ENCODE data around the gene ZNF385B.

Gene ZNF385B

GRCh38 chr2:179602452-179602851 is 259.0 kb downstream of the ZNF385B start:
- Mint-ChIP-seq H3K27me3 (no peaks in the 10 kb centered on the region), H3K4me1 (no peaks in the 10 kb centered on the region), H3K36me3 (no peaks in the 10 kb centered on the region), H3K4me3 (no peak overlapping the region), H3K27ac (no peak overlapping the region), H3K9me3 (no peaks in the 10 kb centered on the region)
- no peak for ATAC-seq

- Mint-ChIP-seq H3K4me3 (no peak overlapping the region), H3K9me3 (no peaks in the 10 kb centered on the region), H3K4me1 (no peaks in the 10 kb centered on the region), H3K27ac (no peak overlapping the region), H3K27me3 (no peaks in the 10 kb centered on the region), H3K36me3 (no peaks in the 10 kb centered on the region)
- no peak for ATAC-seq
Observed at GRCh38 chr2:179596018-179596417, 265.4 kb downstream of the ZNF385B start.

- H3K4me3 Mint-ChIP-seq, result no peak overlapping the region
- H3K36me3 Mint-ChIP-seq, result no peaks in the 10 kb centered on the region
- no peaks in the 10 kb centered on the region for H3K9me3 Mint-ChIP-seq
- H3K4me1 Mint-ChIP-seq, result no peaks in the 10 kb centered on the region
- H3K27me3 Mint-ChIP-seq, result peaks cover 7% of the 10 kb centered on the region
- ATAC-seq, result no peak
- H3K27ac Mint-ChIP-seq, result no peak overlapping the region
Observed at GRCh38 chr2:179595284-179595683, 266.1 kb downstream of the ZNF385B start.

- Mint-ChIP-seq H3K4me3 (no peak overlapping the region), H3K36me3 (no peaks in the 10 kb centered on the region), H3K27me3 (peaks cover 8% of the 10 kb centered on the region), H3K9me3 (no peaks in the 10 kb centered on the region), H3K27ac (no peak overlapping the region), H3K4me1 (no peaks in the 10 kb centered on the region)
- ATAC-seq, result no peak
Observed at GRCh38 chr2:179594268-179595112, 266.9 kb downstream of the ZNF385B start.

- no peaks in the 10 kb centered on the region for H3K4me1 Mint-ChIP-seq
- H3K9me3 Mint-ChIP-seq, result no peaks in the 10 kb centered on the region
- H3K36me3 Mint-ChIP-seq, result no peaks in the 10 kb centered on the region
- H3K27ac Mint-ChIP-seq, result no peak overlapping the region
- no peak overlapping the region for H3K4me3 Mint-ChIP-seq
- ATAC-seq, result no peak
- H3K27me3 Mint-ChIP-seq, result peaks cover 8% of the 10 kb centered on the region
Observed at GRCh38 chr2:179593323-179593722, 268.1 kb downstream of the ZNF385B start.

GRCh38 chr2:179592167-179592936 is 269.1 kb downstream of the ZNF385B start:
- Mint-ChIP-seq H3K27ac (no peak overlapping the region), H3K27me3 (peaks cover 8% of the 10 kb centered on the region), H3K4me3 (no peak overlapping the region), H3K9me3 (no peaks in the 10 kb centered on the region), H3K36me3 (no peaks in the 10 kb centered on the region), H3K4me1 (no peaks in the 10 kb centered on the region)
- no peak for ATAC-seq

GRCh38 chr2:179591690-179592089 is 269.7 kb downstream of the ZNF385B start:
- Mint-ChIP-seq H3K4me3 (no peak overlapping the region), H3K9me3 (no peaks in the 10 kb centered on the region)
- ATAC-seq, result no peak

GRCh38 chr2:179588486-179589145 is 272.8 kb downstream of the ZNF385B start:
- Mint-ChIP-seq H3K36me3 (no peaks in the 10 kb centered on the region), H3K4me1 (no peaks in the 10 kb centered on the region), H3K27me3 (peaks cover 8% of the 10 kb centered on the region), H3K27ac (no peak overlapping the region), H3K9me3 (no peaks in the 10 kb centered on the region), H3K4me3 (no peak overlapping the region)
- no peak for ATAC-seq

More at GRCh38 chr2:179591690-179592089, 269.7 kb downstream of the ZNF385B start:
- Mint-ChIP-seq H3K27me3 (peaks cover 8% of the 10 kb centered on the region), H3K4me1 (no peaks in the 10 kb centered on the region), H3K27ac (no peak overlapping the region), H3K36me3 (no peaks in the 10 kb centered on the region)

- H3K9me3 Mint-ChIP-seq, result peaks cover 3% of the 10 kb centered on the region
- H3K27me3 Mint-ChIP-seq, result no peaks in the 10 kb centered on the region
- H3K4me1 Mint-ChIP-seq, result no peaks in the 10 kb centered on the region
- no peak for ATAC-seq
- no peak overlapping the region for H3K4me3 Mint-ChIP-seq
- H3K27ac Mint-ChIP-seq, result no peak overlapping the region
- no peaks in the 10 kb centered on the region for H3K36me3 Mint-ChIP-seq
Observed at GRCh38 chr2:179584760-179585159, 276.7 kb downstream of the ZNF385B start.

- H3K4me1 Mint-ChIP-seq, result no peaks in the 10 kb centered on the region
Observed at GRCh38 chr2:179581605-179582004, 279.8 kb downstream of the ZNF385B start.

GRCh38 chr2:179580378-179581146 is 280.9 kb downstream of the ZNF385B start:
- Mint-ChIP-seq H3K27me3 (no peaks in the 10 kb centered on the region), H3K4me1 (no peaks in the 10 kb centered on the region), H3K27ac (no peak overlapping the region), H3K9me3 (peaks cover 3% of the 10 kb centered on the region), H3K36me3 (no peaks in the 10 kb centered on the region), H3K4me3 (no peak overlapping the region)
- no peak for ATAC-seq

More at GRCh38 chr2:179581605-179582004, 279.8 kb downstream of the ZNF385B start:
- Mint-ChIP-seq H3K9me3 (peaks cover 3% of the 10 kb centered on the region), H3K4me3 (no peak overlapping the region), H3K27ac (no peak overlapping the region), H3K27me3 (no peaks in the 10 kb centered on the region), H3K36me3 (no peaks in the 10 kb centered on the region)
- ATAC-seq, result no peak

GRCh38 chr2:179579800-179580199 is 281.6 kb downstream of the ZNF385B start:
- Mint-ChIP-seq H3K27ac (no peak overlapping the region), H3K27me3 (no peaks in the 10 kb centered on the region), H3K36me3 (no peaks in the 10 kb centered on the region), H3K4me1 (no peaks in the 10 kb centered on the region), H3K9me3 (peaks cover 3% of the 10 kb centered on the region), H3K4me3 (no peak overlapping the region)
- ATAC-seq, result no peak

- no peak overlapping the region for H3K4me3 Mint-ChIP-seq
- H3K9me3 Mint-ChIP-seq, result peaks cover 3% of the 10 kb centered on the region
- no peak overlapping the region for H3K27ac Mint-ChIP-seq
- ATAC-seq, result peak; percentile 34
- H3K27me3 Mint-ChIP-seq, result no peaks in the 10 kb centered on the region
- no peaks in the 10 kb centered on the region for H3K4me1 Mint-ChIP-seq
- no peaks in the 10 kb centered on the region for H3K36me3 Mint-ChIP-seq
Observed at GRCh38 chr2:179578171-179578916, 283.1 kb downstream of the ZNF385B start.

GRCh38 chr2:179574061-179574519 is 287.3 kb downstream of the ZNF385B start:
- no peaks in the 10 kb centered on the region for H3K9me3 Mint-ChIP-seq
- H3K36me3 Mint-ChIP-seq, result no peaks in the 10 kb centered on the region
- no peaks in the 10 kb centered on the region for H3K27me3 Mint-ChIP-seq
- no peak overlapping the region for H3K27ac Mint-ChIP-seq
- no peak overlapping the region for H3K4me3 Mint-ChIP-seq
- ATAC-seq, result no peak
- H3K4me1 Mint-ChIP-seq, result no peaks in the 10 kb centered on the region

Data from stimulated activated memory B cell treated with anti-CD40 and anti-IgM and Interleukin-4, amounts not matched to agents 10 μg/mL and 1 μg/mL and 100 μg/mL, for 72 hours (primary cell).